T-helper 1 cell (primary cell): ENCODE data around the gene PSKH1.
"Not testable (repeated sequence)": the region's sequence is repeated elsewhere in the genome, so short reads cannot be mapped to it uniquely, and the experiment has no call there.

Experiments
- DNase-seq, 5 donors: peaks; one replicate each; pipeline ENCODE4 v3.0.0-alpha.2; 2012 to 2020

The PSKH1 gene

GRCh38 chr16:67963662-67964321 is 70.7 kb downstream of the PSKH1 start:
- DNase-seq, result no peak

- DNase-seq, result no peak
Measured at GRCh38 chr16:67964477-67965131, 71.5 kb downstream of the PSKH1 start.

- no peak for DNase-seq
Measured at GRCh38 chr16:67965668-67966548, 72.9 kb downstream of the PSKH1 start.

GRCh38 chr16:67966549-67967182 is 73.6 kb downstream of the PSKH1 start:
- no peak for DNase-seq

- DNase-seq, result peak in 1 of 5 donors; percentile 46
Measured at GRCh38 chr16:67967183-67967957, 74.3 kb downstream of the PSKH1 start.

GRCh38 chr16:67967958-67968399 is 74.9 kb downstream of the PSKH1 start:
- DNase-seq, result peak in 2 of 5 donors; percentile 18 to 41

GRCh38 chr16:67968400-67969253 is 75.6 kb downstream of the PSKH1 start, which contains the start of gene SLC12A4:
Gene SLC12A4, minus strand, starts transcription at chr16:67968637. Its CDS starts 84 bp downstream, at chr16:67968553.
- peak; percentile 77 to 86 (median 80) for DNase-seq

- no peak for DNase-seq
Measured at GRCh38 chr16:67969254-67970039, 76.4 kb downstream of the PSKH1 start.

- no peak for DNase-seq
Measured at GRCh38 chr16:67971111-67971510, 78.1 kb downstream of the PSKH1 start.

GRCh38 chr16:67972285-67972684 is 79.2 kb downstream of the PSKH1 start:
- DNase-seq, result not testable (repeated sequence)

GRCh38 chr16:67975321-67976105 is 82.5 kb downstream of the PSKH1 start:
- DNase-seq, result no peak

- DNase-seq, result no peak
Measured at GRCh38 chr16:67976205-67976604, 83.2 kb downstream of the PSKH1 start.

- no peak for DNase-seq
Measured at GRCh38 chr16:67977005-67977404, 84.0 kb downstream of the PSKH1 start.

- DNase-seq, result no peak
Measured at GRCh38 chr16:67977469-67978227, 84.6 kb downstream of the PSKH1 start.
